Islet of Langerhans (tissue), 1 donor: ENCODE results near the gene PLXNC1.

Experiments
- FAIRE-seq: peaks from one replicate; lab custom pipeline; 2011; peaks lifted over from hg19 to GRCh38; lab: Jason Lieb, UNC

PLXNC1 gene

DNA sequence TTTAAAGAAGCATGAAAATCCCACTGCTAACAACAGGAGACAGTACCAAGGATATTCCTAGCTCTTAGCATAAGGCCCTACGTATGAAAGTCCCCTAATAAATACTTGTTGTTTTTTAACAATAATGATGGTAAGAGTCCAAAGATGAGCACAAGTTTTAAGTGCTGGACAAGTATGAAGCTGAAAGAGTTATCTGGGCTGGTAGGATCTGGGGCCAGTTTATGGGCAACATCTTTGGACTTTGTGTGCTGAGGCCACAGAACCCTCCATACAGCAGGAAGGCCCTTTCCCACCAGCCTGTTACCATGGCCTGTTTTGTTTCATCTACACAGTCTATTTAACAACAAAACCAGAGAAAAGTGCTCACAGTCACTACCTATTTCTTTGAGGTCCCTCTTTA lies 12.5 kb upstream of the PLXNC1 start:
- no peak for FAIRE-seq

DNA sequence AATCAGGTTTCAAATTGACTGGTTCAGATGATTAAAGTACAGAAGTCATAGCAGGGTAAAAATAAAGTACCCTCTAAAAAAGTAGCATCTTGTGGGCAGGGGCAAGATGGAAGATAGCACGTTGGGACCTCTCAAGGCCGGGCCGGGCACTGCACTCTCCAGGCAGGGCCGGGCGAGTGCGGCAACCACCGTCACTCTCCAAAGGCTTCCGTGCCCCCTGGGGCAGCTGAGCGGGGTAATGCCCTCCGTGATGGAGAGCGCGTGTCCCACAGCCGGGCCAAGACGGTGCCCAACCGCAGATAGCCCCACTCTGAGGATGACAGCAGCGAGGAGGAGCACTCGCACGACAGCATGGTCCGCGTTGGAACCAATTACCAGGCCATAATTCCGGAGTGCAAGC lies 8.6 kb upstream of the PLXNC1 start:
- FAIRE-seq: no peak

DNA sequence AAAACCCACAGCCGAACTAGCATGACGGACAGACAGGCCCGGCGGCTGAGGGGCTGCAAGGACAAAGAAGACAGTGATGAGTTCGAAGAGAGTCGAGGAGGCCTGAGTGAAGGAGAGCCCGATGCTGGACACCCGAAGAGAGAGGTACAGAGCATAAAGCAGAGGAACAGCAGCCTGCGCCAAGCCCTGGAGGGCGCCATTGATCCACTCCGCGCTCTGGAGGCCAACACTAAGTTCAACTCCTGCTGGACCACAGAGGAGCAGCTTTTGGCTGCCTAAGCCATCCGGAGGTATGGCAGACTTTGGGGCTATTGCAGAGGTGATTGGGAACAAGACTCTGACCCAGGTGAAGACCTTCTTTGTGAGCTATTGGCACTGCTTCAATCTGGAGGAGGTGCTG lies 7.8 kb upstream of the PLXNC1 start:
- FAIRE-seq: no peak

DNA sequence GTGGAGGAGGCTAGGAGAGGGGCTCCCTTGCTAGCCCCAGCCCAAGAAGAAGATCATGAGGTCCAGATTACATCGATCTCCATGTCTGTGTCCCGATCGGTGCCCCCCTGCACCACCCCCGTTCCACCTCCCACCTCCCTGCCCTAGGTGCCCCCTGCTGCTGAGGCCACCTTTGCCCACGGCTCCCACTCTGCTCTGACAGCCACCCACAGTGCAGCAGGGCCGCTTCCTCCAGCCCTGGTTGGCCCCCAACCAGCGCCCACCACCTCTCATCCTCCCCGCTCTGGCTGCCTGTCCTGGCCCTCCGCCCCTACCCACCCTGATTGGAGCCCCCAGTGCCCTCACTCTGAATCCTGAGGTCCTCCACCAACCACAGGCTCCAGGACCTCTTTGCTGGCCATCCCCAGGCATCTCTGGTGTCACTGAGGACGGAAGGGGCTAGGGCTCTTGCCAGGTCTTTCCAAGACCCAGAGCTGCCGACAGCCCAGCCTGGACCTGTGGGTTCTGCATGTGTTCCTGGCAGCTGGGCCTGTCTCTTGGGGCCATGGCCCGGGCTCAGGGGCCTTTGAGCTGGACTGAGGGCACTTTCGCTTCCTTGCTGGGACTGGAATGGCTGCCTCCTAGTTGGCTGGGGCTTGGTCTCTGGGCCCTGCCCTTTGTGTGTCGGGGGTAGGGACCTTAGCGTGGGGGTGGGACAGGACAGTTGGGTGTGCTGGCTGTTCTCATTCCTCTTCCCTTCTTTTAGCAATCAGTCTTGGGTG lies 7.2 kb upstream of the PLXNC1 start:
- FAIRE-seq: no peak

DNA sequence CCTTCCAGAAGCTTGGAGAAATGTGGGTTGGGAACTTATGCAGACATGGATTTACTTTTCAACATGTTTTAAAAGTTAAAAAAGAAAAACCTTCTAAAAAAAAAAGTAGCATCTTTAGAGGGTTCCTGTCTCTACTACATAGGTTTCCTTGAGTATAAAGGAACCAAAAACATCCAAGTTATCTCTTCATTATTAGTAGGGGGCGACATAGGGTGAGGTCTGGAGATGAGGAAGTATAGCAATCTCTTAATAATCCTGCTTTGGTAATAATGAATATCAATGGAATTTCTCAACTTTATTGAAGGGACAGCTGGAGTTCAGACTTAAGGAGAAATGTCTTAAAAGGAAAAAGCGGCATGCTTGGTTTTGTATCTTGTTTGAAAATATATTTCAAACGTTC lies 6.5 kb upstream of the PLXNC1 start:
- no peak for FAIRE-seq

DNA sequence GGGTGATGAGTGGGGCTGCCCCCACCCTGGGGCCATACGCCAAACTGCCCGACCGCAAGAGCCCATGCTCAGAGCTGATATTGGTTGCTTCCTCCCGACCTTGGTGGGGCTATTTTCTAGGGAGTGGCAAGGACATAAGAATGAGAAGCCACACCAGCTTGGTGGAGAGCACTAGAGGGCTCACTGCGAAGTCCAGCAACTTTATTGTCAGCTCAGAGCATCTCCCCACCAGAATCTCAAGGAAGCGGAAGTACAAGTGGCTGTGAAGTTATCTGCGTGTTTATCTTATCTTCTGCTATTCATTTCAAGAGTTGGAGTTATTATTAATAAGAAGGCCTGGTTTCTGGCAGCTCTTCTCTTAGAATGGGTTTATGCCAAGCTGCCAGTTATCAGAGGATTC lies 4.9 kb upstream of the PLXNC1 start:
- no peak for FAIRE-seq

DNA sequence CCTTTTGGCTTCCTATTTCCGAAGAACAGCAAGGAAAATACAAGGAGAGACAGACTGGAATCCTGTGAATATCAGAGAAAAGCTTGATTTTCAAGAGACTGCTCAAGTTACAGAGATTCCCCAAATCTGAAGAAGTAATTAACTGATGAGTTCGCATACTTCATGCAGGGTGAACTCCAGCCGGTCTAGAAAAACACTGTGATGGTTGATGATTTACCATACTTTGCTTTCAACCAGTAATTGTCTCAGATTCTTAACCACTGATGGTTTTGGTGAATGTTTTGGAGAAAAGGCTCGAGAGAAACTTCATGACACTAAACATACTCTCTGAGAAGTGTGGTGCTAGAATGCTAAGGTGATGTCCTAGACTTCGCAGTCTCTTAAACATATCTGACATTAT lies 4.4 kb upstream of the PLXNC1 start:
- FAIRE-seq: no peak

GRCh38 chr12:94144781-94145180 lies 3.6 kb upstream of the PLXNC1 start:
- FAIRE-seq: no peak

- FAIRE-seq: no peak
Measured at GRCh38 chr12:94145191-94145983, 3.0 kb upstream of the PLXNC1 start.

- no peak for FAIRE-seq
Measured at GRCh38 chr12:94146166-94146936, 2.0 kb upstream of the PLXNC1 start.

DNA sequence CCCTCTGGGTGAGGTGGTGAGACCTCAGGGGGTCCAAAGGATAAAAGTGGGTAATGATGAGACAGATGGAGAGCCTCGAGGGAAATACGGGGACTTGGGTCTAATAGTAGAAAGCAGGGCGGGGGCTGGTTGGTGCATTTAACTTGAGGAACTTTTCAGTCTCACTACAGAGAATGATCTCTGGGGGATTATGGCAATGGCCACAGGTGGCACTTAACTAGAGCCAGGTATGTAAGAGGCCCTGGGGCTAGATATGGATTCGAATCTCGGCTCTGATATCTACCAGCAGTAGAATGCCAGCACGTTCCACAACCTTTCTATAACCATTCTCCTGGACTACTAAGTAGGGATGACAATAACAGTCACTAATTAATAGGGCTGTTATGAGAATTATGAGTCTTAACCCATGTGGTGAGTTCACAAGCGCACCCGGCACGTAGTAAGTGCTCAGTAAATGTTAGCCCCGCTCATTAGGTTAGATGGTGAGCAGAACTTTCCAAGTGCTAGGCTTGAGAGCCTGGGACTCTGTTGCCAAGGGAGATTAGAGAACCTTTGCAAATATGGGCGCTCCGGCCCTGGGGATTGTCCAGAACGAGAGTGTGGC lies 888 bp upstream of the PLXNC1 start:
- no peak for FAIRE-seq

- no peak for FAIRE-seq
Measured at GRCh38 chr12:94148739-94149118, 352 bp downstream of the PLXNC1 start.

DNA sequence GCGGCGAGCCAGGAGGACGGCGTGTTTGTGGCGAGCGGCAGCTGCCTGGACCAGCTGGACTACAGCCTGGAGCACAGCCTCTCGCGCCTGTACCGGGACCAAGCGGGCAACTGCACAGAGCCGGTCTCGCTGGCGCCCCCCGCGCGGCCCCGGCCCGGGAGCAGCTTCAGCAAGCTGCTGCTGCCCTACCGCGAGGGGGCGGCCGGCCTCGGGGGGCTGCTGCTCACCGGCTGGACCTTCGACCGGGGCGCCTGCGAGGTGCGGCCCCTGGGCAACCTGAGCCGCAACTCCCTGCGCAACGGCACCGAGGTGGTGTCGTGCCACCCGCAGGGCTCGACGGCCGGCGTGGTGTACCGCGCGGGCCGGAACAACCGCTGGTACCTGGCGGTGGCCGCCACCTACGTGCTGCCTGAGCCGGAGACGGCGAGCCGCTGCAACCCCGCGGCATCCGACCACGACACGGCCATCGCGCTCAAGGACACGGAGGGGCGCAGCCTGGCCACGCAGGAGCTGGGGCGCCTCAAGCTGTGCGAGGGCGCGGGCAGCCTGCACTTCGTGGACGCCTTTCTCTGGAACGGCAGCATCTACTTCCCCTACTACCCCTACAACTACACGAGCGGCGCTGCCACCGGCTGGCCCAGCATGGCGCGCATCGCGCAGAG lies 873 bp downstream of the PLXNC1 start:
- FAIRE-seq: no peak

DNA sequence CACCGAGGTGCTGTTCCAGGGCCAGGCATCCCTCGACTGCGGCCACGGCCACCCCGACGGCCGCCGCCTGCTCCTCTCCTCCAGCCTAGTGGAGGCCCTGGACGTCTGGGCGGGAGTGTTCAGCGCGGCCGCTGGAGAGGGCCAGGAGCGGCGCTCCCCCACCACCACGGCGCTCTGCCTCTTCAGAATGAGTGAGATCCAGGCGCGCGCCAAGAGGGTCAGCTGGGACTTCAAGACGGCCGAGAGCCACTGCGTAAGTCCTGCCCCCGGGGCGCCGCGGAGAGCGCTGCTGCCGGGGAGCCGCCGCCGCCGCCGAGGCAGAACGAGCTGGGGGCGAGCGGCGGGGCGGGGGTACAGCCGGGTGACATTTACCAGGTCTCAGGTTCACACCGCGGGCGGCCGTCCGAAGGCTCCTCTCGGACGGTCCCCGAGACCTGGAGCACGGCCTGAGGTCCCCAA lies 1.4 kb downstream of the PLXNC1 start:
- FAIRE-seq: no peak

- no peak for FAIRE-seq
Measured at GRCh38 chr12:94150240-94151121, 2.1 kb downstream of the PLXNC1 start.

DNA sequence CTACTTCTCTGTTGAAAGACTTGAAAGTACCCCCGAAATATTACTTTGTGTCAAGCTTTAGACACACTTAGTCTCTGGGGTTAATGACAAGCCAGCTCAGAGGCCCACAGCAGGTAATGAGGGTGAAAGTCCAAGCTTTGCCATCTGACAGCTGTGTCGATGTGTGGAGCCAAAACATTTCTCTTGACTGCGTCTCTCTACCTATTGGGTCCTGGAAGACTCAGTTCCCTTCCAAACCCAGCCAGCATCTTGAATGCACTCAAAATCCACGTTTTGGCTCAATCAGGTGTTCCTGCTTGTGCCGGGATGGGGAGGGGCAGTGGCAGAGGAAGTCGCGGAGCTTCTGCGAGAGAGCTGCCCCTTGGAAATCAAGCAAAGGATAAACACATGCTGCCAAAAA lies 3.2 kb downstream of the PLXNC1 start:
- FAIRE-seq: no peak

DNA sequence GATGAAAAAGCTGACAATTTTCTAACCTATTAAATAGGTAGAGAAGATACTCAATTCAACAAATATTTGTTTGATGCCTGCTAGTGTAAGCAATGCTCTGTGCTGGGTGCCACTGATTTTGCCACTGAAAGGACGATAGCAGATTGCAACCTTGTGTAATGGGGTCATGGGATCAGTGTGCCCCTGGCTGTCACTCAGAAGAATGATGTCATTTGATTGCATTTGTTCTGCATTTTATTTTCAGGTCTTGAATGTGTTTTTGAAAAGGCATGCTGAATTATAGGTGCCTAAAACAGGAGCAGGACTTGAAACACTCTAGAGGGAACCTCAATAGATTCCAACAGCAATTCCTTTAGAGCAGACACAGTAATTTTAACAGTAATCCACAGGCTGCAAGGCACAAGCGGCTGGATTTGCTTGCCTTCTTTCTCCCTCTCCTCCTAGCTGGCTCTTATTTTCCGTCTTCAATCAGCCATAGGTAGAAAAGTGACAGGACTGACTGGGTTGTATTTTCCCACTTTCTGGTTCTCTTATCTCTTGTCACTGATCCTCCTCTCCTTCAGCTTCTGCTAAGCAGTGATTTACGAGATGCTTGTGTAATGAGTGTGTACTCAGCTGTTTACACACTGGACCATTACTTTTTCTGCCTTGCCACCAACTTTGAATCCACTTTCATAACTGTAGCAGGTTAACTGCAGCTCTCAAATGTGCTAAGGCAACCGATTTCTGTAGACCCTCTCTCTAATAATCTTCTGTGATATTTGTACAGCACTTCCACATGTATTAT lies 4.1 kb downstream of the PLXNC1 start:
- no peak for FAIRE-seq

- FAIRE-seq: no peak
Measured at GRCh38 chr12:94157181-94157580, 8.8 kb downstream of the PLXNC1 start.

DNA sequence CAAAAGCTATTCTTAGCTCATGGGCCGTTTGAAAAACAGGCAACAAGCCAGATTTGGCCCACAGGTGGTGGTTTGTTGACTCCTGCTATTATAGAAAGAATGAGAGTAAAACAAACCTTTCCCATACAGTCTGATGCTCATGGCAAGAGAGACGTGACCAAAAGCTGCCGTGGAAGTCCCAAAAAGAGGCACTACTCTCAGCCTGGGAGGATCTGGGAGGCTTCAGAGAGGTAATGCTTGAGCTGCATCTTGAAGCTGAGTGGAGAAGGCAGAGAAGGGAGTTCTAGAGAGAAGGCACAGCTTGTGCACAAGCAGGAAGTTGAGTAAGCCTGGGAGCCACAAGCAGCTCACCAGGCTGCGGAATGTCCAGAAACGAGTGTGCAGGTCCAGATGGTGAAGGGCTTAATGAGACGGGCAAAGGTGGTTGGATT lies 9.6 kb downstream of the PLXNC1 start:
- no peak for FAIRE-seq

GRCh38 chr12:94158666-94159065 lies 10.3 kb downstream of the PLXNC1 start:
- FAIRE-seq: no peak
